Ascending aorta (tissue), 2 donors: ENCODE results near the gene INPPL1. TPM values are rescaled to one million over a fixed set of nuclear protein-coding genes. Genes with fewer than 3 reads are reported as not detected.

Experiments used
- DNase-seq, 2 donors: peaks; one replicate each; pipeline ENCODE4 v3.0.0-alpha.2; 2019; ENCODE audit warnings: low spot score in 2 of 2
- H3K27ac ChIP-seq, 2 donors: fragments of 200-600 bp; sonication (generic); one replicate each; pipeline ENCODE4 v1.5.1; 2016 to 2017; ENCODE audit warnings: mild to moderate bottlenecking in 1 of 2
- H3K27me3 ChIP-seq: fragments of 200-600 bp; sonication (generic); one replicate; pipeline ENCODE4 v1.5.1; 2017
- H3K36me3 ChIP-seq, 2 donors: fragments of 200-600 bp; sonication (generic); one replicate each; pipeline ENCODE4 v1.5.1; 2016
- H3K4me1 ChIP-seq, 2 donors: fragments of 200-600 bp; sonication (generic); one replicate each; pipeline ENCODE4 v1.5.1; 2016 to 2017; ENCODE audit warnings: mild to moderate bottlenecking in 1 of 2
- H3K4me3 ChIP-seq, 2 donors: fragments of 200-600 bp; sonication (generic); one replicate each; pipeline ENCODE4 v1.5.1; 2016 to 2017; ENCODE audit warnings: mild to moderate bottlenecking in 1 of 2
- H3K9me3 ChIP-seq, 2 donors: fragments of 200-600 bp; sonication (generic); one replicate each; pipeline ENCODE4 v1.5.1; 2016
- CTCF ChIP-seq, 3 experiments: fragments of 200-600 bp in 2 of 3; fragments of 450-650 bp in 1 of 3; sonication (generic) in 2 of 3; IDR thresholded peaks; one replicate each; pipeline ENCODE4 v1.5.1; 2016 to 2019; ENCODE audit warnings: antibody characterized with exemption in 3 of 3, mild to moderate bottlenecking in 1 of 3, moderate library complexity in 1 of 3
- intact Hi-C: fragments of 100-400 bp; cut with DNase I; formaldehyde crosslinking; loops from one replicate; pipeline ENCODE4 v1.15.1; 2023
- total RNA-seq: library from RNA; depleted of rRNA; stranded (reverse); fragments of >200 nt; gene quantifications from one replicate; pipeline ENCODE4 v1.1.0, GENCODE V29; 2016

The INPPL1 gene
- total RNA-seq, 1 donor from 2014 or later = 76.0 TPM

- Histone ChIP-seq H3K4me3 (no peak overlapping the region), H3K9me3 (no peaks in the 10 kb centered on the region), H3K27me3 (no peaks in the 10 kb centered on the region), H3K27ac (no peak overlapping the region), H3K4me1 (no peaks in the 10 kb centered on the region), H3K36me3 (no peaks in the 10 kb centered on the region)
- DNase-seq = no peak
- intact Hi-C loops = loop anchor here (10.0 kb wide), 1 partner anchor 103 kb away; no protein-coding TSS in a partner anchor
- no peak for TF ChIP-seq CTCF (IDR thresholded peaks at IDR 0.05)
These were observed 43.5 kb downstream of the INPPL1 start for GRCh38 chr11:72267956-72268617.

GRCh38 chr11:72271980-72272379, 47.4 kb downstream of the INPPL1 start:
- H3K27me3 ChIP-seq = no peaks in the 10 kb centered on the region
- H3K9me3 ChIP-seq = no peaks in the 10 kb centered on the region
- no peak for TF ChIP-seq CTCF (IDR thresholded peaks at IDR 0.05)
- H3K27ac ChIP-seq = no peak overlapping the region
- intact Hi-C loops = no loop called here
- H3K36me3 ChIP-seq = no peaks in the 10 kb centered on the region
- H3K4me3 ChIP-seq = no peak overlapping the region
- DNase-seq = no peak
- H3K4me1 ChIP-seq = no peaks in the 10 kb centered on the region

DNA sequence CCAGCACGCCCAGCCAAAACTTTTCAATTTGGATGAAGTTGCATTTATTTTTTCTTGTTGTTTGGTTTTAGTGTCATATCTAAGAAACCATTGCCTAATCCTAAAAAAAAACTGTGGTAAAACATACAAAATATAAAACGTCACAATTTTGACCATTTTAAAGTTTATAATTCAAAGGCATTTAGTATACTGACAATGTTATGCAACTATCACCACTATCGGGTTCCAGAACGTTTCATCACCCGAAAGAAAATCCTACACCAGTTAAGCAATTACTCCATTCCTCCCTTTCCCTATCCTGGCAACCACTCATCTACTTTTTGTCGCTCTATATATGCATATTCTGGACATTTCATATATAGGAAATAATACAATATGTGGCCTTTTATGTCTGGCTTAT, 49.9 kb downstream of the INPPL1 start:
- intact Hi-C loops = no loop called here
- no peaks in the 10 kb centered on the region for H3K4me1 ChIP-seq
- no peak for TF ChIP-seq CTCF (IDR thresholded peaks at IDR 0.05)
- no peaks in the 10 kb centered on the region for H3K9me3 ChIP-seq
- no peak overlapping the region for H3K27ac ChIP-seq
- no peak for DNase-seq
- H3K27me3 ChIP-seq = no peaks in the 10 kb centered on the region
- no peak overlapping the region for H3K4me3 ChIP-seq
- no peaks in the 10 kb centered on the region for H3K36me3 ChIP-seq

GRCh38 chr11:72278905-72279304, 54.3 kb downstream of the INPPL1 start:
- Histone ChIP-seq H3K9me3 (no peaks in the 10 kb centered on the region), H3K27ac (no peak overlapping the region), H3K36me3 (no peaks in the 10 kb centered on the region), H3K4me1 (no peaks in the 10 kb centered on the region), H3K27me3 (no peaks in the 10 kb centered on the region), H3K4me3 (no peak overlapping the region)
- intact Hi-C loops = no loop called here
- DNase-seq = no peak
- TF ChIP-seq CTCF (IDR thresholded peaks at IDR 0.05) = no peak

DNA sequence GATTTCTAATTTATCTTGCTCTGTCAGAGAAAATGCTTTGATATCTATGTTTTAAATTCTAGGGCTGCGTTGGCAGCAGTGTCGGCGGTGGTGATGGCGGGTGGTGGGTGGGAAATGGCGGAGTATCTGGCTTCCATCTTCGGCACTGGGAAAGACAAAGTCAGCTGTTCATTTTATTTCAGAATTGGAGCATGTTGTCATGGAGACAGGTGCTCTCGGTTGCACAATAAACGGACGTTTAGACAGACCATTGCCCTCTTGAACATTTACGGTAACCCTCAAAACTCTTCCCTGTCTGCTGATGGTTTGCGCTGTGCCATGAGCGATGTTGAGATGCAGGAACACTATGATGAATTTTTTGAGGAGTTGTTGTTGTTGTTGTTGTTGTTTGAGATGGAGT, 55.5 kb downstream of the INPPL1 start:
- TF ChIP-seq CTCF (IDR thresholded peaks at IDR 0.05) = no peak
- intact Hi-C loops = no loop called here

More for the DNA sequence above, 55.5 kb downstream of the INPPL1 start:
- H3K27ac ChIP-seq = no peak overlapping the region
- H3K4me1 ChIP-seq = no peaks in the 10 kb centered on the region
- no peak for DNase-seq
- H3K27me3 ChIP-seq = no peaks in the 10 kb centered on the region
- H3K4me3 ChIP-seq = no peak overlapping the region
- no peaks in the 10 kb centered on the region for H3K9me3 ChIP-seq
- H3K36me3 ChIP-seq = no peaks in the 10 kb centered on the region
